Measurements from ENCODE around the gene NUB1. TPM values are rescaled to one million over a fixed set of nuclear protein-coding genes. Genes with fewer than 3 reads are reported as not detected.
A peak's percentile ranks its signal among the peaks of the same experiment; 100 is the strongest.

Gene NUB1
- polyA plus RNA-seq, 3 donors: 32.0 to 39.2 (median 37.2) TPM

DNA sequence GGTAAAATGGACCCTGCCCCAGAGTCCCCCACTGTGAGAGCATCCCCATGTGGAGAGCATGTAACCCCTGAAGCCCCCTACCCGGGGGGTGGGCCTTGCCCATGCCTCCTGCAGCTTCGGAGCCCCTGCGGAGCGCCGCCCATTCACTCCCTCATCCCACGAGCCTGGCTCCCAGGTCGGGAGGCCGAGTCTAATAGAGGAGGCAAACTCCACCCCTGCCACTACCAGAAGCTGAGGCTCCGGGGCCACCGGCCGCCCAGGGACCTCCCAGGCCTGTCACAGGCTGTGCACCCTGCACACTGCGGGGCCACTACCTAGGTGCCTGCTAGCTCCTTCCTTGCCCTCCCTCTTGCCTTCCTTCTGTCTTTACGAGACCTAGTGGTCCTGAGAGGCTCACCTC, 50.8 kb downstream of the NUB1 start:
- H3K27ac Mint-ChIP-seq: no peak overlapping the region
- Histone ChIP-seq H3K4me1 (ENCODE audit: control insufficient read depth in 1 of 2, insufficient read depth in 2 of 2, low read length in 2 of 2) (peaks cover 12 to 13% of the 10 kb centered on the region in 2 donors), H3K9ac (ENCODE audit: insufficient read depth, low read length, poor library complexity, severe bottlenecking) (no peak overlapping the region), H3K36me3 (replicated peaks in 1 of 2; ENCODE audit: control insufficient read depth in 1 of 2, insufficient read depth in 2 of 2, low read length in 2 of 2) (no peaks in the 10 kb centered on the region), H3K27me3 (ENCODE audit: control insufficient read depth in 2 of 2, insufficient read depth in 2 of 2, low read length in 2 of 2) (no peaks in the 10 kb centered on the region), H3K4me3 (replicated peaks in 1 of 3; ENCODE audit: low read depth in 2 of 3, low read length in 3 of 3) (no peak overlapping the region), H3K79me2 (ENCODE audit: insufficient read depth, low read length) (no peaks in the 10 kb centered on the region), H3K27ac (ENCODE audit: low read depth in 1 of 2, low read length in 2 of 2) (no peak overlapping the region), H4K20me1 (ENCODE audit: insufficient read depth, low read length) (no peaks in the 10 kb centered on the region), H2AFZ (ENCODE audit: insufficient read depth, low read depth, low read length, poor library complexity, severe bottlenecking) (no peak overlapping the region), H3K4me2 (replicated peaks; ENCODE audit: extremely low read depth, low read length, poor library complexity, severe bottlenecking) (no peak overlapping the region), H3K9me3 (replicated peaks in 1 of 2; ENCODE audit: control insufficient read depth in 1 of 2, insufficient read depth in 1 of 2, low read length in 2 of 2) (peaks cover 3 to 8% of the 10 kb centered on the region in 2 donors)
- H3K9me3 Mint-ChIP-seq: peaks cover 4 to 11% (median 7%) of the 10 kb centered on the region in 7 donors
- peaks cover 21% of the 10 kb centered on the region for H3K4me1 Mint-ChIP-seq
- intact Hi-C loops (cut with micrococcal nuclease): no loop called here
- no peak overlapping the region for H3K4me3 Mint-ChIP-seq
- 91% methylated on average over 13 of the region's 13 CpGs for WGBS (ENCODE audit: insufficient coverage)
- TF ChIP-seq, protein P1, sequence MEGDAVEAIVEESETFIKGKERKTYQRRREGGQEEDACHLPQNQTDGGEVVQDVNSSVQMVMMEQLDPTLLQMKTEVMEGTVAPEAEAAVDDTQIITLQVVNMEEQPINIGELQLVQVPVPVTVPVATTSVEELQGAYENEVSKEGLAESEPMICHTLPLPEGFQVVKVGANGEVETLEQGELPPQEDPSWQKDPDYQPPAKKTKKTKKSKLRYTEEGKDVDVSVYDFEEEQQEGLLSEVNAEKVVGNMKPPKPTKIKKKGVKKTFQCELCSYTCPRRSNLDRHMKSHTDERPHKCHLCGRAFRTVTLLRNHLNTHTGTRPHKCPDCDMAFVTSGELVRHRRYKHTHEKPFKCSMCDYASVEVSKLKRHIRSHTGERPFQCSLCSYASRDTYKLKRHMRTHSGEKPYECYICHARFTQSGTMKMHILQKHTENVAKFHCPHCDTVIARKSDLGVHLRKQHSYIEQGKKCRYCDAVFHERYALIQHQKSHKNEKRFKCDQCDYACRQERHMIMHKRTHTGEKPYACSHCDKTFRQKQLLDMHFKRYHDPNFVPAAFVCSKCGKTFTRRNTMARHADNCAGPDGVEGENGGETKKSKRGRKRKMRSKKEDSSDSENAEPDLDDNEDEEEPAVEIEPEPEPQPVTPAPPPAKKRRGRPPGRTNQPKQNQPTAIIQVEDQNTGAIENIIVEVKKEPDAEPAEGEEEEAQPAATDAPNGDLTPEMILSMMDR (IDR thresholded peaks at IDR 0.05): no peak
- no peaks in the 10 kb centered on the region for H3K36me3 Mint-ChIP-seq
- no peak for DNase-seq
- H3K27me3 Mint-ChIP-seq (ENCODE audit: low read depth in 3 of 3): peaks cover 25 to 29% (median 26%) of the 10 kb centered on the region in 3 donors

GRCh38 chr7:151393031-151393977, 51.7 kb downstream of the NUB1 start:
- no peaks in the 10 kb centered on the region for H3K27me3 ChIP-seq (ENCODE audit: control insufficient read depth in 2 of 2, insufficient read depth in 2 of 2, low read length in 2 of 2)
- peak in 1 of 3 donors; percentile 18 for DNase-seq
- peaks cover 12 to 13% of the 10 kb centered on the region in 2 donors for H3K4me1 ChIP-seq (ENCODE audit: control insufficient read depth in 1 of 2, insufficient read depth in 2 of 2, low read length in 2 of 2)
- no peak overlapping the region for H3K9ac ChIP-seq (ENCODE audit: insufficient read depth, low read length, poor library complexity, severe bottlenecking)
- no peak overlapping the region for H3K4me3 ChIP-seq (replicated peaks in 1 of 3; ENCODE audit: low read depth in 2 of 3, low read length in 3 of 3)
- H3K36me3 Mint-ChIP-seq: no peaks in the 10 kb centered on the region
- TF ChIP-seq, protein P1 (IDR thresholded peaks at IDR 0.05): no peak
- no peak overlapping the region for H2AFZ ChIP-seq (ENCODE audit: insufficient read depth, low read depth, low read length, poor library complexity, severe bottlenecking)
- peaks cover 23% of the 10 kb centered on the region for H3K4me1 Mint-ChIP-seq
- no peaks in the 10 kb centered on the region for H3K36me3 ChIP-seq (replicated peaks in 1 of 2; ENCODE audit: control insufficient read depth in 1 of 2, insufficient read depth in 2 of 2, low read length in 2 of 2)
- peaks cover 22 to 29% (median 23%) of the 10 kb centered on the region in 3 donors for H3K27me3 Mint-ChIP-seq (ENCODE audit: low read depth in 3 of 3)
- no peaks in the 10 kb centered on the region for H4K20me1 ChIP-seq (ENCODE audit: insufficient read depth, low read length)
- H3K27ac ChIP-seq (ENCODE audit: low read depth in 1 of 2, low read length in 2 of 2): no peak overlapping the region
- peak overlapping the region in 1 of 7 donors; percentile 35 for H3K27ac Mint-ChIP-seq
- no peak overlapping the region for H3K4me2 ChIP-seq (replicated peaks; ENCODE audit: extremely low read depth, low read length, poor library complexity, severe bottlenecking)
- intact Hi-C loops (cut with micrococcal nuclease): no loop called here
- peaks cover 7 to 13% of the 10 kb centered on the region in 2 donors for H3K9me3 ChIP-seq (replicated peaks in 1 of 2; ENCODE audit: control insufficient read depth in 1 of 2, insufficient read depth in 1 of 2, low read length in 2 of 2)
- 67% methylated on average over 17 of the region's 31 CpGs for WGBS (ENCODE audit: insufficient coverage)
- H3K9me3 Mint-ChIP-seq: peaks cover 9 to 18% (median 14%) of the 10 kb centered on the region in 7 donors
- H3K79me2 ChIP-seq (ENCODE audit: insufficient read depth, low read length): no peaks in the 10 kb centered on the region
- peak overlapping the region in 1 of 2 donors; percentile 2 for H3K4me3 Mint-ChIP-seq

Data from CD14-positive monocyte (primary cell).